Measurements from ENCODE around the gene AQP4.

The AQP4 gene

GRCh38 chr18:26812462-26812861 is 53.0 kb downstream of the AQP4 start:
- H3K79me2 ChIP-seq (ENCODE audit: insufficient read depth, low read length), result no peaks in the 10 kb centered on the region
- no peaks in the 10 kb centered on the region for H3K27me3 ChIP-seq (ENCODE audit: insufficient read depth, low read length)
- H3F3A ChIP-seq (ENCODE audit: insufficient read depth, low read length), result no peaks in the 10 kb centered on the region
- H3K4me3 ChIP-seq (ENCODE audit: low read depth, low read length, poor library complexity, severe bottlenecking), result no peak overlapping the region
- no peak for TF ChIP-seq CTCF (IDR thresholded peaks at IDR 0.05; ENCODE audit: low read length)
- no peak for TF ChIP-seq EZH2 (IDR thresholded peaks at IDR 0.05; ENCODE audit: borderline replicate concordance, low read length)
- H2AFZ ChIP-seq (ENCODE audit: low read length), result no peak overlapping the region
- H4K20me1 ChIP-seq (ENCODE audit: insufficient read depth, low read length), result no peaks in the 10 kb centered on the region
- H3K9me3 ChIP-seq (ENCODE audit: low read length), result no peaks in the 10 kb centered on the region
- H3K4me1 ChIP-seq (ENCODE audit: insufficient read depth, low read length, severe bottlenecking), result no peaks in the 10 kb centered on the region
- no peak overlapping the region for H3K4me2 ChIP-seq (ENCODE audit: low read length)
- no peaks in the 10 kb centered on the region for H3K9me2 ChIP-seq (ENCODE audit: low read depth, low read length)
- no peaks in the 10 kb centered on the region for H3K36me3 ChIP-seq (ENCODE audit: insufficient read depth, low read length)
- no peak overlapping the region for H3K27ac ChIP-seq (ENCODE audit: low read depth, low read length, poor library complexity, severe bottlenecking)
- H3K9ac ChIP-seq (ENCODE audit: low read length), result no peak overlapping the region

DNA sequence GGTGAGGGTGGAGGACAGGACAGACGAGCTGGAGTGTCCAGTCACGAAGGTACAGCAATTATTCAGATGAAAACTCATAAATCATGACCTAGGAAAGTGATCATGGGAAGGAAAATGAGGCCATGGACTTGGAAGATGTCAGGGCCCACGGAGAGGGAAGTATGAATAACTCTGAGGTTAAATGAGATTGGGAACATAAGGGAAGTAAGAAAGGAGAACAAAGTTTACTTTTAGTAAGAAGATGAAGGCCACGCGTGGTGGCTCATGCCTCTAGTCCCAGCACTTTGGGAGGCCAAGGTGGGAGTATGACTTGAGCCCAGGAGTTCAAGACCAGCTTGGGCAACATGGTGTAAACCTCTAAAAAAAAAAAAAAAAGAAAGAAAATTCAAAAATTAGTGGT is 56.2 kb downstream of the AQP4 start:
- Histone ChIP-seq H3K9me2 (ENCODE audit: low read depth, low read length) (no peaks in the 10 kb centered on the region), H3K79me2 (ENCODE audit: insufficient read depth, low read length) (no peaks in the 10 kb centered on the region), H3F3A (ENCODE audit: insufficient read depth, low read length) (no peaks in the 10 kb centered on the region), H3K36me3 (ENCODE audit: insufficient read depth, low read length) (no peaks in the 10 kb centered on the region), H3K9me3 (ENCODE audit: low read length) (no peaks in the 10 kb centered on the region), H3K27me3 (ENCODE audit: insufficient read depth, low read length) (no peaks in the 10 kb centered on the region), H3K27ac (ENCODE audit: low read depth, low read length, poor library complexity, severe bottlenecking) (no peak overlapping the region), H3K4me1 (ENCODE audit: insufficient read depth, low read length, severe bottlenecking) (no peaks in the 10 kb centered on the region), H4K20me1 (ENCODE audit: insufficient read depth, low read length) (no peaks in the 10 kb centered on the region), H3K4me2 (ENCODE audit: low read length) (no peak overlapping the region), H3K4me3 (ENCODE audit: low read depth, low read length, poor library complexity, severe bottlenecking) (no peak overlapping the region), H2AFZ (ENCODE audit: low read length) (no peak overlapping the region), H3K9ac (ENCODE audit: low read length) (no peak overlapping the region)
- TF ChIP-seq EZH2 (IDR thresholded peaks at IDR 0.05; ENCODE audit: borderline replicate concordance, low read length) (no peak), CTCF (IDR thresholded peaks at IDR 0.05; ENCODE audit: low read length) (no peak)

GRCh38 chr18:26806224-26806623 is 59.3 kb downstream of the AQP4 start:
- H3K4me1 ChIP-seq (ENCODE audit: insufficient read depth, low read length, severe bottlenecking), result no peaks in the 10 kb centered on the region
- H3F3A ChIP-seq (ENCODE audit: insufficient read depth, low read length), result no peaks in the 10 kb centered on the region
- H3K9me2 ChIP-seq (ENCODE audit: low read depth, low read length), result no peaks in the 10 kb centered on the region
- no peak overlapping the region for H3K9ac ChIP-seq (ENCODE audit: low read length)
- no peaks in the 10 kb centered on the region for H3K9me3 ChIP-seq (ENCODE audit: low read length)
- H3K4me3 ChIP-seq (ENCODE audit: low read depth, low read length, poor library complexity, severe bottlenecking), result no peak overlapping the region
- no peaks in the 10 kb centered on the region for H3K36me3 ChIP-seq (ENCODE audit: insufficient read depth, low read length)
- H3K79me2 ChIP-seq (ENCODE audit: insufficient read depth, low read length), result no peaks in the 10 kb centered on the region
- no peak overlapping the region for H2AFZ ChIP-seq (ENCODE audit: low read length)
- no peaks in the 10 kb centered on the region for H4K20me1 ChIP-seq (ENCODE audit: insufficient read depth, low read length)
- no peaks in the 10 kb centered on the region for H3K27me3 ChIP-seq (ENCODE audit: insufficient read depth, low read length)
- no peak overlapping the region for H3K4me2 ChIP-seq (ENCODE audit: low read length)
- no peak for TF ChIP-seq EZH2 (IDR thresholded peaks at IDR 0.05; ENCODE audit: borderline replicate concordance, low read length)
- no peak for TF ChIP-seq CTCF (IDR thresholded peaks at IDR 0.05; ENCODE audit: low read length)
- no peak overlapping the region for H3K27ac ChIP-seq (ENCODE audit: low read depth, low read length, poor library complexity, severe bottlenecking)
